Retina (tissue), 1 donor: Measurements from ENCODE around the gene LIMA1.
"Not testable (repeated sequence)": the region's sequence is repeated elsewhere in the genome, so short reads cannot be mapped to it uniquely, and the experiment has no call there.

Experiments
- DNase-seq: peaks from one replicate; pipeline ENCODE4 v3.0.0-alpha.2; 2016

Gene LIMA1

DNA sequence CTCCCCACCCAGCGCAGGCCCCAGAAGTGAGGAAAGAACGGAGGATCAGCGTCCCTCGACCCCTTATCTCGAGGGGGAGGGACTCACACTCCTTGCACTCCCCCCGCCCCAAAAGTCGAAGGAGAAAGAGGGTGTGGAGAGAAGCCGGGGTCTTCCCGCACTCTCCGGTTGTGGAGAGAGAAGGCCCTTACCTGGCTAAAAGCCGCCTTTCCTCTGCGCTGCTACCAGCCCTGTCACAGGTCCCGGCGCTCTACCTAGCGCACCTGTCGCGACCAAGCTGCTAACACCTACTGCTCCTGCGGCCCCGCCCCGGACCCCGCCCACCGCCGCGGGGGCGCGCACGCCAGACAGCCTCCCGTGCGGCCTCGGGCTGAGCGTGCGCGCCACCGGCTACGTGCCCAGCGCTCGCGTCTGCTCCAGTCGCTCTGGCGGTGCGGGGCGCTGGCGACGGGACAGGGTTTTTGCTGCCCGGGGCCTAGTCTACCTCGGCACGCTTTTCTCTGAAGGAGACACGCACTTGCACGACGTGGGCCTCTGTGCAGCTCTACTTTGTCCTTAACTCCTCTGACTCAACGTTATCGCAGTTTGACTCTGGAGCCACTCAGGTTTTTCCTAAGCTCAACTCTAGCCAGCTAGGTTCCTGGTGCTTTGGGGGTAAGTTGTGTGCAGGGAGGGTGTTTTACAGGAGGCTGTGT lies at the start of gene LIMA1:
Gene LIMA1 (minus strand): TSS at position 292 of the 695 bp plus-strand sequence. CDS start 34,769 bp downstream, outside the sequence.
- DNase-seq: peak; percentile 92

- DNase-seq: no peak
Measured at GRCh38 chr12:50331745-50332144, 48.4 kb upstream of the LIMA1 start.

DNA sequence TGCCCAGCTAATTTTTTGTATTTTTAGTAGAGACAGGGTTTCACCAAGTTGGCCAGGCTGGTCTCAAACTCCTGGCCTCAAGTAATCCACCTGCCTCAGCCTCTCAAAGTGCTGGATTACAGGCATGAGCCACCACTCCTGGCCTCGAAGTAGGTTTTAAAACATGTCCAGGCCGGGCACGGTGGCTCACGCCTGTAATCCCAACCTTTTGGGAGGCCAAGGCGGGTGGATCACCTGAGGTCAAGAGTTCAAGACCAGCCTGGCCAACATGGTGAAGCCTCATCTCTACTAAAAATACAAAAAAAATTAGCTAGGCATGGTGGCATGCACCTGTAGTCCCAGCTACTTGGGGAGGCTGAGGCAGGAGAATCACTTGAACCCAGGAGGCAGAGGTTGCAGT lies 45.3 kb upstream of the LIMA1 start:
- DNase-seq: not testable (repeated sequence)

DNA sequence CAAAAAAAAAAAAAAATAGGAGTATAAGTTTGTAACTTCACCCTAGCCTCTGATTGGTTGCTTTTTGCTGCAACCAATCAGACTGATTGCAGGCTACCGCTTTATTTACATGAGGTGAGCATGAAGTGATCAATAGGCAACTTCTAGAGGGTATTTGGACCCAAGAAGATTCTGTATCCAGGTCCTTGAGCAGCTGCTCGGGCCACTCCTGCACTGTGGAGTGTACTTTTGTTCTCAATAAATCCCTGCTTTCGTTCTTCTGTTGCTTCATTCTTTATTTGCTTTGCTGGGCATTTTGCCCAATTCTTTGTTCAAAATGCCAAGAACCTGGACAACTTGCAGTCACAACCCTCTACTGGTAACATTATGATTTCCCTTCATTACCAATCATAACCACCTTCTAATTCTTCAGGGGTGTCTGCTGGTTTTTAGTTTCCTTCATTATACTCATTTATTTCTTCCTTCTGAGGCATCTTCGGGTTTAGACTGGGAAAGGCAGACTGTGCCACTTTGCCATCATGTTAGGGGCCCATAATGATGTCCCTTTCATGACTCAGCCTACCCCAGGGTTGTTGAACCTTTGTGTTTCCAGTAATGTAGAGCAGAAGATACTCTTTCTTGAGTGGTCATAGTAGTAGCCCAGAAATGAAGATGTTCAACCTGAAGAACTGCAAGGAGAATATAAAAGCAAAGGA lies 43.4 kb upstream of the LIMA1 start:
- no peak for DNase-seq

DNA sequence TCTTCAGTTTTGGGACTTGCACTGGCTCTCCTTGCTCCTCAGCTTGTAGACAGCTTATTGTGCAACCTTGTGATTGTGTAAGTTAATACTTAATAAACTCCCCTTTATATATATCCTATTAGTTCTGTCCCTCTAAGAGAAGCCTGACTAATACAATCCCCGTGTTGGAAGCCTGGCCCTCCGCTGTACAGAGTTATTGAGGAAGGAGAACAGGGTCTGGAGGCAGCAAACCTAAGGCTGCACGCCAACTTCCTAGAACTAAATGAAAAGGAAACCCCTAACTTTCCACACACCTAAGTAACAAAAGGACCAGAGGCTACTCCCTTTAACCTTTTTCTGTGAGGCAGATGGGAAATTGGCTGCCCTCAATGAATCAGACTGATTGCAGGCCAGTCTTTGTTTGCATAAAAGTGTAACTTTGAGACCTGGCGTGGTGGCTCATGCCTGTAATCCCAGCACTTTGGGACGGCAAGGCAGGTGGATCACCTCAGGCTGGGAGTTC lies 42.6 kb upstream of the LIMA1 start:
- no peak for DNase-seq

- not testable (repeated sequence) for DNase-seq
Measured at GRCh38 chr12:50324770-50325169, 41.5 kb upstream of the LIMA1 start.

- DNase-seq: not testable (repeated sequence)
Measured at GRCh38 chr12:50324077-50324476, 40.8 kb upstream of the LIMA1 start.

DNA sequence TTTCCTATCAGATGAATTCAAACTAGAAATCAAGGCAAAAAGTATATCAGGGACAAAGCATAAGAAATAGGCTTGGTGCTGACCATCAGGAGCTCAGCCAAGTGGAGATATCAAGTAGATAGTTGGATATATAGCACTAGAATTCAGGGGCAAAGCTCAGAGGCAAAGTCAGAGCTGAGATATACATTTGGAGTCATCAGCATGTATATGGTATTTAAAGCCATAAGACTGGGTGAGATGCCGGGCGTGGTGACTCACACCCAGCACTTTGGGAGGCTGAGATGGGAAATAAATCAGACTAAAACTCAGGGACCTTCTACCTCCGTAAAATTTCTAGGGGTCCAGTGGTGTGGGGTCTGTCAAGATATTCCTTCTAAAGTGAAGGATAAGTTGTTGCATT lies 38.9 kb upstream of the LIMA1 start:
- DNase-seq: no peak

DNA sequence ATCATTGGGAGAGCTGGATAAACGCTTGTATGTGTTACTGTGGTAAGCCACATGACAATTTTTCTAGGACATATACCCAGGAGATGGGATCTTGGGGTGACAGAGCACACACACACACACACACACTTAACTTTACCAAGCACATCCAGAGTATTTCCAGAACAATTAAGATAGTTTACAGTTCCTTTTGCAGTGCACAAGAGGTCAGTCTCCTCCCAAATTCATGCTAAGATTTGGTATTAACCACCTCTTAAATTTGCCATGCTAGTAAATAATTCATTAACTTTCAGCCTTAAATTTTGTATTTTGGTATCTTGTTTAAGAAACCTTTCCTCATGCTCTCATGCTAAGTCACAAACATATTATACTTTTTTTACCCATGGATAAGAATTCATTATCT lies 33.9 kb upstream of the LIMA1 start:
- no peak for DNase-seq

DNA sequence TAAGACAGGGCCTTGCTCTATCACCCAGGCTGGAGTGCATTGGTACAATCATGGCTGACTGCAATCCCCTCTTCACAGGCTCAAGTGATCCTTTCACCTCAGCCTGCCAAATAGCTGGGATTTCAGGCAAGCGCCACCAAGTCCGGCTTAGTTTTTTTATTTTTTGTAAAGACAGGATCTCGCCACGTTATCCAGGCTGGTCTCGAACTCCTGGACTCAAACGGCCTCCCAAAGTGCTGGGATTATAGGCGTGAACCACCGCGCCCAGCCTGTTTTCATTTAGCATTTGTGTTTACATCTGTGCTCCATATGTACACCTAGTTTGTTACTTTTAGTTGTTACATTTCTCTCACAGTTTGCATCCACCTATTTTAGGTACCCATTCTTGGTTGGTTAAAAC lies 32.5 kb upstream of the LIMA1 start:
- no peak for DNase-seq

GRCh38 chr12:50314636-50315312 lies 31.5 kb upstream of the LIMA1 start:
- peak; percentile 26 for DNase-seq

- DNase-seq: not testable (repeated sequence)
Measured at GRCh38 chr12:50313971-50314370, 30.7 kb upstream of the LIMA1 start.

- DNase-seq: no peak
Measured at GRCh38 chr12:50313256-50313931, 30.1 kb upstream of the LIMA1 start.

- DNase-seq: not testable (repeated sequence)
Measured at GRCh38 chr12:50311858-50312609, 28.7 kb upstream of the LIMA1 start.

GRCh38 chr12:50309950-50310349 lies 26.6 kb upstream of the LIMA1 start:
- no peak for DNase-seq

DNA sequence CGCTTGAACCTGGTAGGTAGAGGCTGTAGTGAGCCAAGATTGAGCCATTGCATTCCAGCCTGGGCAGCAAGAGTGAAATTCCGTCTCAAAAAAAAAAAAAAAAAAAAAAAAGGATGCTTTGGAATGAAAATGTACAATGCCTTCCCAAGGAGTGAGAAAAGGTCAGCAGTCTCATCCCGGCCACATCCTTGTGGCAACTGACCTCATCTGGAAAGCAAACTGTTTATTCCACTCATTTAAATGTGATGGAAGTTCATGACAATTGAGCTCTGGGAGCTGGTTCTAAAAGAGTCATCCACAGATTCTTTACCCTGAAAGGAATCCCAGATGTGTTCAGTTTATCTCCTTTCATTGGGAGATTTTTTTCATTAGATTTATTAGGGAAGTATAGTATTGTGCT lies 19.4 kb upstream of the LIMA1 start:
- DNase-seq: no peak

DNA sequence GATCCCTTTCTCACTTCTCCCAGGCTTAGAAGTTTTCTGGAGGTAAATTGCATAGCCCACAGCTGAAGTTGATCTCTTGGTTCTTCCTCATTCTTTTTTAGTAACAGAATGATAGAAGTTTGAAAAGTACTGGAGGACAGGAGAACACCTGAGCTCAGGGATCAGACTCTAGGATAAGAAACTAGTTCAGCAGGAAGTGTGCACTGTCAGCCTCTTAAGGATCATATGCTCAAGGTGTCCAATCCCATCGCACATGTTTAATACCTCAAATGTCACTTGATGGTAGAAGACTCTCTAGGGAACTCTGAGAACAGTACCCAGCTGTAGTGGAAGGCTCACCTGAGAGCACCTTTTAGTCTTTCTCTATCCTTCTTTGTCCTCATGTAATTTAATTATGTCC lies 14.7 kb upstream of the LIMA1 start:
- DNase-seq: no peak

GRCh38 chr12:50297027-50297426 lies 13.7 kb upstream of the LIMA1 start:
- DNase-seq: no peak

DNA sequence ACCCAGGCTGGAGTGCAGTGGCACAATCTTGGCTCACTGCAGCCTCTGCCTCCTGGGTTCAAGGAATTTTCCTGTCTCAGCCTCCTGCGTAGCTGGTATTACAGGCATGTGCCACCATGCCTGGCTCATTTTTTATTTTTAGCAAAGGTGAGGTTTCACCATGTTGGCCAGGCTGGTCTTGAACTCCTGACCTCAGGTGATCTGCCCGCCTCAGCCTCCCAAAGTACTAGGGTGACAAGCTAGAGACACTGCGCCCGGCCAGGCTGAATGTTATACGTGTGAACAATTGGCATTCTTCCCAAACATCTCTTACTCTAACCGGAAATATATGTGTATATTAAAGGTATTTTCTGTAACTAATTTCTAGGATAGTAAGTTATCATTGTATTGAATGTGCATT lies 13.2 kb upstream of the LIMA1 start:
- DNase-seq: no peak

DNA sequence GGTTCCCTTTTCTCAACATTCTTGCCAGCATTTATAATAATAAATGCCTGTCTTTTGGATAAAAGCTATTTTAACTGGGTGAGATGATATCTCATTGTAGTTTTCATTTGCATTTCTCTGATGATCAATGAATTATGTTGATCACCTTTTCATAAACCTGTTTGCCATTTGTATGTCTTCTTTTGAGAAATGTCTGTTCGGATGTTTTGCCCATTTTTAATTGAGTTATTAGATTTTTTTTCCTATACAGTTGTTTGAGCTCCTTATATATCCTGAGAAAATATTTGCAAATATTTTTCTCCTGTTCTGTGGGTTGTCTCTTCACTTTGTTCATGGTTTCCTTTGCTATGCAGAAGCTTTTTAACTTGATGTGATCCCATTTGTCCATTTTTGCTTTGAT lies 8.1 kb upstream of the LIMA1 start:
- DNase-seq: no peak

GRCh38 chr12:50290692-50291091 lies 7.4 kb upstream of the LIMA1 start:
- not testable (repeated sequence) for DNase-seq

DNA sequence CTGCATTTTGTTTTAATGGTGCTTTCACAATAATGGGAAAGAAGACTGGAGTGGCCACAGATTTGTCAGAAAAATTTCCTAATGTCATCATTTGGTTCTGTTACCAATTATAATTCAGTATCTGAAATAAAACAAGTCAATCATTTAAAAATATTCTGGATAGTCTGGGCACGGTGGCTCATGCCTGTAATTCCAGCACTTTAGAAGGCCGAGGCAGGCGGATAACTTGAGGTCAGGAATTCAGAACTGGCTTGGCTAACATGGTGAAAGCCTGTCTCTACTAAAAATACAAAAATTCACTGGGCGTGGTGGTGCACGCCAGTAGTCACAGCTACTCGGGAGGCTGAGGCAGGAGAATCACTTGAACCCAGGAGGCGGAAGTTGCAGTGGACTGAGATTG lies 4.0 kb upstream of the LIMA1 start:
- no peak for DNase-seq
